Brain pericyte (primary cell): ENCODE data around the gene PADI1.

ENCODE experiments used
- DNase-seq: peaks from one replicate; pipeline ENCODE4 v3.0.0-alpha.2; 2012; ENCODE audit warnings: low read depth, low spot score

PADI1 gene

DNA sequence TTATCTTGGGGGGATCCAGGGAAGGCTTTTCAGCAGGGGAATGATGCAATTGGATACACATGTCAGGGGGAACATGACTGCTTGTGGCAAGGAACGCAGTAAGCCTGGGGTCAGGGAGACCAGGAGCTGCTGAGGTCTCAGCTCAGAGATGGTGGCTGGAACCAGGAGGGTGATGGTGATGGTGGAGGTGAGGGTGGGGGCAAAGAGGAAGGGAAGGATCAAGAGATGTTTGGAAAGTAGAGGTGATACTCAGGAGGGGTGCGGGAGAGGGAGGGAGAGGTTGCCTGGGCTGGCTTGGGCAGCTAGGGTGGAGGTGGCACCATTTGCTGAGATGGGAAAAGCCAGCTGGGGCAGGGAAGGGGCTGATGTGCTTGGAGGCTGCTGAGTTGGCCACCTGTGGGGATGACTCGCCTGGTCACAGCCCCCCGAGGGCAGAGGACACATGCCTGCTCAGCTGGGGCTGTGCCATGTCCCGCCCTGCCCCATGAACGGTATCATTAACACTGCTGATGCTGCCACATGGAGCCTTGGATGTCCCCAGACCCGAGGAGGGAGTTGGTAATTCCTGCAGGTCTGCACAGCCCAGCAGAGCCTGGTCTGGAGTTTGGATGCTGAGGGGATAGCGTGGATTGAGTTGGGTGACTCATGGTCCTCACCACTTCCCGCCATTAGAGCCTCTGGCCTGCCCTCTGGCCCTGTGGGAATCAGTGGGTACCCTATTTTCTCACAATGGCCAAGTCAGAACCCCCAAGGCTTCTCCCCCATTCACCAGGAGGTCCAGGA, 6.3 kb upstream of the PADI1 start:
- no peak for DNase-seq

GRCh38 chr1:17199267-17200044, 5.5 kb upstream of the PADI1 start:
- no peak for DNase-seq

DNA sequence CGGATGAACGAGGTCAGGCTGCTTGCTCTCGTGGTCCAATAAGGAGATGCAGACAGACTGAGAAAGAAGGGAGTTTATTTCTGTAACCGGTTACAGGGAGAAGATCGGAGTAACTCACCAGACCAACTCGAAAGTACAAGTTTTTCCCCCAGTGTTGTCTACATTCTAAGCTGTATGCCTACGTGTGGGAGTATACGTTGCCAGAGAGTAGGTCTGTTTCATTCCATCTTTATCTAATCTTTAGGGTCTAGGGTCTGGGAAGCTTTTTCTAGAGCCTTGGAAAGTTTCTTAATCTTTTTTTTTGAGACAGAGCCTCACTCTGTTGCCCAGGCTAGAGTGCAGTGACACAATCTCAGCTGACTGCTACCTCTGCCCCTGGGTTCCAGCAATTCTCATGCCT, 4.7 kb upstream of the PADI1 start:
- DNase-seq, result no peak

DNA sequence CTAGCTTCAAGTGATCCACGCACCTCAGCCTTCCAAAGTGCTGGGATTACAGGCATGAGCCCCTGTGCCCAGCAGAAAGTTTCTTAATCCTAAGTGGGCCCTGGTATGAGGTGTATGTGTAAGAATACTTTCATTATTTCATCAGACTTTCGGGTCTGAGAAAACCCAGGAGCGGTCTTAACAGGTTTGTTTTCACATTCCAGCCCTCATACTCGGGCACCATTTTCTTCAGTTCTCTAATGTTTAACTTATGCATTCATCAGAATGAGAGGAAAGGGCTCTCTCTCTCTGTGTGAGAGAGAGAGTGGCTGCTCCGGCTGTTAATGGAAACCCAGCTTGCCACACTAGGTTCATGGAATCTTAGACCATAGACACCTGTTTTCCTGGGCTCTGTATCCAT, 4.2 kb upstream of the PADI1 start:
- no peak for DNase-seq

DNA sequence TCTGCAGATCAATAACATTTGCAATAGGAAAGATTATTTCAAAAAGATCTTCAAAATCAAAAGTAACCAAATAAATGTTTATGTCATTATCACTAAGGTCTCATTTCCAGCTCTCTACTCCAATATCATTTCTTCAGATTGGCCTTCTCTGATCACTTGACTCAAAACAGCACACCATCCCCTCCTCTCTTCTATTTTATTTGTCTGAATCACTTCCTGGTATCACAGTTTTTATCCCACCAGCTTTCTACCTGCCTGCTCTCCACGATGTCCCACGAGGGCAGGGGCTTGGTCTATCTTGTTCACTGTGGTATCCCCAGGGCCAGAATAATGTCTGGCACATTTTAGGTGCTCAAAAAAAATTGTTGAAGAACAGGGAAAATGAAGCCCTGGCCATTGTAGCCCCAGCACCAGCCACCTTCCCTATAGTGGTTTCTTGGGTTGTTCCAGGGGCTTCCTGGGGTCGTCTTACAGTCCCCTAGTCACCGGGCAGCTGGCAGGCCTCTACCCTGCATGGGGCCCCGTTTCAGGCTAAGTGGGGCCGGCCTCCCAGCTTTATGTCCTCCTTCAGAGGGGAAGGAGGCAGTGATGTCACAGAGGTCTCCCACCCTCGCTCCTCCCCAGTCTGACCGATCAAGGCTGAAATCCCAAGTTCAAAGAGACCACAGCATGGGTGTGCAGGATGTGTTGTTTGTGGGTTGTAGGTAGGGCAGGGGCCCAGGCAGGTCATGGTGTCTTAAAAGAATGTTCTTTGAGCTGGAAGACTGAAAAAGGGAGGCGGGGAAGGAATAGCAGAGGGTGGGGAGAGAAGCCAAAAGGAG, 3.5 kb upstream of the PADI1 start:
- no peak for DNase-seq

DNA sequence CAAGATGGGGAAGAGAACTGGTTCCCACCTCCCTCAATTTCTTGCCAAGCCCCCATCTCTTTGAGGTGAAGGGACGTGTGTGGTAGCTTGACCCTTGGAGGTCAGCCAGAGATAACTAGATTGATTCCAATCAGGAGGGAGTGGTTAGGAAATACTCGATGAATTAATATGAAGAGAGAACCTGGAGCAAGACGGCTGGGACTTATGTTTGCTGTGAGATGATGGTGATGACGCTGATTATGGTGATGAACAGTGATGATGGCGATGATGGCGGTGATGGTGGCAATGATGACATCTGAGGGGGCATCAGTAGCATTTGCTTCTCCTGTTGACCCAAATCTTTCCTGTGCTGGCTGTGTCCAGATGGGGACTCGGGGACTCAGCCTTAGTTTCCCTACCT, 724 bp downstream of the PADI1 start:
- DNase-seq, result no peak

- no peak for DNase-seq
These were observed 1.3 kb downstream of the PADI1 start for GRCh38 chr1:17206196-17206595.

DNA sequence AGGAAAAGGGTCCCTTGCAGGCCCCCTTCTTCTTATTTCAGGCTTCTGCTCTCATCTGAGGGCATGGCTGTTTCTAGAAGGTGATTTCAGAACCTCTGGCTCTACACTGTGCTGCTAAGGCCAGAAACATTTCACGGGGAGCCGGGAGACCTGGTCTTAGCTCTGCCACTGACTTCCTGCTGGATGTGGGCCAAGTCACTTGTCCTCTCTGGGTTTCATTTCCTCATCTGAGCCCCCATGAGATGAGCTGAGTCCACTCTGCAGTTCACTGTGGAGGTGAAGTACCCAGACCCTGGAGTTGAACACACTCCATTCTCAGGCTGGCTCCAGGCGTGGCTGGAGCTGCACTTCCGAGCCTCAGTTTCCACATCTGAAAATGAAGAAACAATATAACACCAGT, 2.1 kb downstream of the PADI1 start:
- no peak for DNase-seq

GRCh38 chr1:17207540-17207939, 2.6 kb downstream of the PADI1 start:
- DNase-seq, result no peak

GRCh38 chr1:17207966-17208418, 3.1 kb downstream of the PADI1 start:
- no peak for DNase-seq

DNA sequence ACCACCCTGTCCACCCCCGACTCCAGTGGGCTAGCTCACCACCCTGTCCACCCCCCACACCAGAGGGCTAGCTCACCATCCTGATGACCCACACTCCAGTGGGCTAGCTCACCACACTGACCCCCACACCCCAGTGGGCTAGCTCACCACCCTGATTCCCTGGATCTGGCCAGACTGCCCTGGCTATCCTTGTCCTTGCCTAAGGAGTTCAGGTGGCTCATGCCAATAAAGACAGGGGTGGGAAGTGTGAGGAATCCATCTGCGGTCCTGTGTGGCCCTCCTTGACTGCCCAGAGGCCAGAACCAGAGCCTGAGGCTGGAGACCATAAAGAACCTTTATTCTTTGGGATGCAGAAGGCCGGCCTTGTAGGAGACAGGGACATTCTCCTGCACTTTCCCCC, 3.6 kb downstream of the PADI1 start:
- DNase-seq, result no peak

GRCh38 chr1:17209430-17209829, 4.5 kb downstream of the PADI1 start:
- DNase-seq, result no peak

GRCh38 chr1:17210176-17210575, 5.2 kb downstream of the PADI1 start:
- DNase-seq, result no peak

GRCh38 chr1:17211377-17211776, 6.4 kb downstream of the PADI1 start:
- DNase-seq, result no peak

GRCh38 chr1:17212009-17212408, 7.1 kb downstream of the PADI1 start:
- no peak for DNase-seq

DNA sequence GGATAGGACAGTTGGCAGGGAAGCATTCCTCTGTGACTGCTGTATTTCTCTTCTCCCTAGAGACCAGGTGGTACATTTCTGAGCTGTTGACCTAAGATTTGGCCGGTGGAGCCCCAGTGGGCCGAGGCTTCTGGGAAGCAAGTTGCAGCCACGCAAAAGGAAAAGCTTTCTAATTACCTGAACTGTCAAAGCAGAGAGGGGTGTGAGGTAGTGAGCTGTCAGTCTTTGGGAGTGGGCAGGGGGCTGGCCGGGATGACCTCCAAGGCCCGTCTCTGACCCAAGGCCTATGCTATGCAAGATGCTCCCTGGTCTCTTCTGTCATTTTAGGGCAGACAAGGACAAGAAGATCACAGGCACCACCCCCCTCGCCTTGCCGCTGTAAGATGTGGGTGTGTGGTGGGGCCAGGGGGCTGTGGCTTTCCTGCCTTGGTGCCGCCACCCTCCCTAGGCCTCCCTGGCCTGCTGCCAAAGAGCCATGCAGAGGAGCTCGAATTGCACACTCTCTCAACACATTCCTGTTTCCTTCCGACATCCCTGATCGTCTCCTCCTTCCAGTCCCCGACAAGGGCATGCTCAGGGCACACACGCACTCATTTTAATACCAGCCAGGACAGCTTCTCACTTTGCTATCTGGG, 7.7 kb downstream of the PADI1 start:
- peak; percentile 47 for DNase-seq

GRCh38 chr1:17213148-17213781, 8.3 kb downstream of the PADI1 start:
- no peak for DNase-seq

DNA sequence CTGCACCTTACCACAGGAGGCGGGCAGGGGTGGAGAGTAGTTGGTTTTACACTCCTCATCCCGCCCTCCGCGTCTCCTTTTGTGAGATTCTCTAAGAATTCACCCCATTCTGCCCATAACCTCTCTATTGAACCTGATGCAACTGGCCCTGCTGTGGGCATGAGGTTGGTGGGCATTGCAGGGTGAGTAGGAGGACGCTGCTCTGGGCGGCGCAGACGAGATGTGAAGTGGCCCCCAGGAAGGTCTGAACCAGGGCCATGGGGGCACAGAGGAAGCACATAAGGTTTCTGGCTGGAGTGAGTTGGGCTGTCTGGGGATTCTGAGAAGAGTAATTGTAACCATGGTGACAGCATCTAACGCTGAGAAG, 8.8 kb downstream of the PADI1 start:
- no peak for DNase-seq

DNA sequence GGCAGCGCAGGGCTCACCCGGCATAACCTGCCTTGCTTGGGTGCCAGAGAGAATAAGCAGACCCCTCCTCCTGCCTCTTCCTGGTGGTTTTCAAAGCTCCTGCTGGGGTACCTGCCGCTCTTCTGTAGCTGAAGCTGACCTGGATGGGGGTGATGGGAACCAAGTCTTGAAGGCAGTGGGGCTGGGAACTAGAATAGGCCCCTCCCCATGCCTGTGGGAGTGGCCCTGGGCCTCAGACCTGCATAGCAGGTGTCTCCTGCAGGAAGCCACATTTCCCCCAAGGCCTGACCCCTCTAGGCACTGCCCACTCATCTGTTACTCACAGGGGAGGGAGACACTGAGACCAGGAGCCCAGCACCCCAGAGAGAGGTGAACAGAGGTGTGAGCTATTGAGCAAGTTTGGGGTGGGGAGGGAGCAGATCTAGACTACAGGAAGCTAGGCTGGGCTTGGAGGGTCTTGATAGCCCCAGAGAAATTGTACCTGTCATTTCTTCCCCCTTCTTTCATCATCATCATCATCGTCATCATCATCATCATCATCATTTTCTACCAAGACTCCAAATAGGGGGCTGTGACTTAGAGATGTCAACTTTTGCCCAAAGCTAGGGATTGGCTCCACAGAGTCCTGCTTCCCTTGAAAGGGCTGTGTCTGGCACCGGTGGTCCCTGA, 10.1 kb downstream of the PADI1 start:
- no peak for DNase-seq

DNA sequence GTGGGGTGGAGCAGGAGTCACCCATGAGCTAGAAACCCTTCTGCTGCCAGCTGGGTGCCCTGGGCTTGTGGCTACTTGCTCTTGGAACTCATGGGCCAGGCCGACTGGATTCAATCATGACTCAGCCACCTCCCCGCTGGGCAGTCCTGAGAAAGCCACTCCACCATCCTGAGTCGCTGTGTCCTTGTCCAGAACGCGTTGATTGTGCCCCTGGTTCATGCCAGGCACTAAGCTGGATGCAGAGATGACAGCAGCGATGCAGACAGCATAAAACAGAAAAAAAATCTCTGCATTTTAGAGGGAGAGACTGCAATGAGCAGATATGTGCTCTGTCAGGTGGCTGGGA, 10.6 kb downstream of the PADI1 start:
- DNase-seq, result no peak

- DNase-seq, result no peak
These were observed 11.2 kb downstream of the PADI1 start for GRCh38 chr1:17216078-17216477.
